H1 (cell line): ENCODE data around the gene DNMT3B. TPM values are rescaled to one million over a fixed set of nuclear protein-coding genes. Genes with fewer than 3 reads are reported as not detected.
A peak's percentile ranks its signal among the peaks of the same experiment; 100 is the strongest.

ENCODE experiments used
- CTCF ChIA-PET: fragments of 300-600 bp; sonication (Branson Sonifier 250); formaldehyde crosslinking; loops from one replicate; lab custom pipeline; 2021; ENCODE audit not compliant: partially characterized antibody; lab: Charles Lee
- POLR2A ChIA-PET: fragments of 300-600 bp; sonication (Branson Sonifier 250); formaldehyde crosslinking; loops from one replicate; lab custom pipeline; 2021; ENCODE audit warnings: inconsistent platforms; ENCODE audit not compliant: partially characterized antibody; lab: Charles Lee
- DNase-seq, 2 experiments: peaks; one replicate each; pipeline versions ENCODE4 v3.0.0 to v3.0.0-alpha.2; 2010 to 2022; ENCODE audit warnings: low spot score in 2 of 2, low read depth in 1 of 2, mixed read lengths in 1 of 2
- FAIRE-seq: peaks from 2 replicates; lab custom pipeline; 2011; peaks lifted over from hg19 to GRCh38; lab: Jason Lieb, UNC
- H2AFZ ChIP-seq: 2 replicates; pipeline ENCODE4 v1.8.1; 2012; ENCODE audit warnings: low read length, inconsistent platforms
- H2AK5ac ChIP-seq: 2 replicates; pipeline ENCODE4 v1.6.1; 2013; ENCODE audit warnings: low read depth, low read length
- H2BK120ac ChIP-seq: replicated peaks from 2 replicates; pipeline ENCODE3; 2013; ENCODE audit warnings: low read depth, low read length, inconsistent platforms
- H2BK12ac ChIP-seq: 2 replicates; pipeline ENCODE4 v1.6.1; 2013; ENCODE audit warnings: low read depth, low read length
- H2BK15ac ChIP-seq: 2 replicates; pipeline ENCODE4 v1.6.1; 2013; ENCODE audit warnings: low read length
- H2BK20ac ChIP-seq: 2 replicates; pipeline ENCODE4 v1.6.1; 2013; ENCODE audit warnings: low read length
- H2BK5ac ChIP-seq: 2 replicates; pipeline ENCODE4 v1.6.1; 2013; ENCODE audit warnings: low read depth, low read length
- H3K14ac ChIP-seq: 2 replicates; pipeline ENCODE4 v1.6.1; 2013; ENCODE audit warnings: inconsistent platforms; ENCODE audit not compliant: insufficient read length
- H3K18ac ChIP-seq: 2 replicates; pipeline ENCODE4 v1.6.1; 2013; ENCODE audit warnings: low read length; ENCODE audit errors: extremely low read depth
- H3K23ac ChIP-seq: 2 replicates; pipeline ENCODE4 v1.6.1; 2013; ENCODE audit warnings: inconsistent platforms; ENCODE audit not compliant: insufficient read length
- H3K23me2 ChIP-seq: 2 replicates; pipeline ENCODE4 v1.6.1; 2013; ENCODE audit warnings: low read depth, low read length
- H3K27ac ChIP-seq: 2 replicates; pipeline ENCODE4 v1.6.1; 2011; ENCODE audit warnings: low read depth, low read length, inconsistent platforms
- H3K27me3 ChIP-seq, 4 experiments: replicated peaks in 1 of 4; 1 replicate in 1 of 4; 2 replicates in 3 of 4; pipeline versions ENCODE4 v1.6.1 to v1.8.1; 2011 to 2013; ENCODE audit warnings: low read length in 3 of 4, mild to moderate bottlenecking in 3 of 4, inconsistent platforms in 2 of 4, mixed read lengths in 2 of 4, moderate library complexity in 1 of 4; ENCODE audit not compliant: control insufficient read depth in 3 of 4, insufficient read depth in 3 of 4; ENCODE audit errors: extremely low read depth in 1 of 4
- H3K36me3 ChIP-seq, 4 experiments: 2 replicates each; pipeline versions ENCODE4 v1.6.1 to v1.8.1; 2011 to 2013; ENCODE audit warnings: mild to moderate bottlenecking in 4 of 4, low read length in 3 of 4, moderate library complexity in 2 of 4, control low read depth in 1 of 4, inconsistent platforms in 1 of 4; ENCODE audit not compliant: insufficient read depth in 4 of 4, control insufficient read depth in 2 of 4
- H3K4ac ChIP-seq: replicated peaks from 2 replicates; pipeline ENCODE3; 2013; ENCODE audit warnings: low read length, low read depth, mixed read lengths, inconsistent platforms; ENCODE audit not compliant: insufficient read length
- H3K4me1 ChIP-seq, 4 experiments: replicated peaks in 1 of 4; 1 replicate in 1 of 4; 2 replicates in 3 of 4; pipeline versions ENCODE4 v1.6.1 to v1.8.1; 2011 to 2013; ENCODE audit warnings: low read length in 3 of 4, inconsistent platforms in 2 of 4, mixed read lengths in 1 of 4; ENCODE audit not compliant: insufficient read depth in 4 of 4, control insufficient read depth in 3 of 4
- H3K4me2 ChIP-seq, 2 experiments: 2 replicates each; pipeline versions ENCODE4 v1.6.1 to v1.8.1; 2011 to 2013; ENCODE audit warnings: low read depth in 2 of 2, low read length in 2 of 2, control low read depth in 1 of 2, inconsistent platforms in 1 of 2, mild to moderate bottlenecking in 1 of 2; ENCODE audit not compliant: insufficient read depth in 1 of 2
- H3K4me3 ChIP-seq, 4 experiments: fragments of 200-600, 300-600 bp in 1 of 4; sonication (generic), shearing (Covaris generic), sonication (Bioruptor Twin) in 1 of 4; 2 replicates each; pipeline versions ENCODE4 v1.5.1 to v1.8.1; 2011 to 2016; ENCODE audit warnings: low read length in 4 of 4, low read depth in 3 of 4, control low read depth in 2 of 4, inconsistent platforms in 2 of 4, mild to moderate bottlenecking in 2 of 4, mixed read lengths in 1 of 4, moderate library complexity in 1 of 4; ENCODE audit not compliant: insufficient read depth in 2 of 4; ENCODE audit errors: extremely low read depth in 1 of 4
- H3K56ac ChIP-seq: replicated peaks from 2 replicates; pipeline ENCODE3; 2013; ENCODE audit warnings: low read depth, mild to moderate bottlenecking, mixed read lengths, low read length, inconsistent platforms; ENCODE audit not compliant: insufficient read length
- H3K79me1 ChIP-seq: 2 replicates; pipeline ENCODE4 v1.6.1; 2013; ENCODE audit warnings: low read depth, low read length, control low read depth
- H3K79me2 ChIP-seq, 2 experiments: 2 replicates each; pipeline versions ENCODE4 v1.6.1 to v1.8.1; 2012 to 2013; ENCODE audit warnings: low read length in 2 of 2, mild to moderate bottlenecking in 2 of 2, inconsistent platforms in 1 of 2; ENCODE audit not compliant: insufficient read depth in 2 of 2, control insufficient read depth in 1 of 2
- H3K9ac ChIP-seq, 4 experiments: replicated peaks in 1 of 4; 1 replicate in 1 of 4; 2 replicates in 3 of 4; pipeline versions ENCODE4 v1.6.1 to v1.8.1; 2011 to 2013; ENCODE audit warnings: low read depth in 3 of 4, low read length in 3 of 4, control low read depth in 2 of 4, mild to moderate bottlenecking in 2 of 4, moderate library complexity in 2 of 4, inconsistent platforms in 1 of 4; ENCODE audit errors: extremely low read depth in 1 of 4
- H3K9me3 ChIP-seq, 2 experiments: 2 replicates each; pipeline versions ENCODE4 v1.6.1 to v1.8.1; 2012 to 2013; ENCODE audit warnings: mild to moderate bottlenecking in 2 of 2, moderate library complexity in 2 of 2, control low read depth in 1 of 2, inconsistent platforms in 1 of 2, low read depth in 1 of 2, low read length in 1 of 2, mixed read lengths in 1 of 2; ENCODE audit not compliant: insufficient read depth in 2 of 2
- H4K20me1 ChIP-seq, 2 experiments: replicated peaks in 1 of 2; 2 replicates each; pipeline versions ENCODE3 to v1.8.1; 2011 to 2013; ENCODE audit warnings: inconsistent platforms in 2 of 2, low read length in 2 of 2, mild to moderate bottlenecking in 1 of 2; ENCODE audit not compliant: insufficient read depth in 2 of 2, control insufficient read depth in 1 of 2
- H4K5ac ChIP-seq: 2 replicates; pipeline ENCODE4 v1.6.1; 2013; ENCODE audit warnings: low read length, low read depth, mixed read lengths, inconsistent platforms; ENCODE audit not compliant: insufficient read length
- H4K8ac ChIP-seq: 2 replicates; pipeline ENCODE4 v1.8.0; 2013; ENCODE audit warnings: mild to moderate bottlenecking, moderate library complexity, low read length, inconsistent platforms; ENCODE audit not compliant: insufficient read depth; ENCODE audit errors: extremely low read depth
- H4K91ac ChIP-seq: replicated peaks from 2 replicates; pipeline ENCODE3; 2013; ENCODE audit warnings: low read length, mixed read lengths, inconsistent platforms; ENCODE audit not compliant: insufficient read length
- CBX5 ChIP-seq: fragments of 300-800, 300-1000 bp; sonication (generic); IDR thresholded peaks from 2 replicates; pipeline ENCODE4 v1.7.1; 2016; ENCODE audit warnings: antibody characterized with exemption, low read length, low read depth
- CTCF ChIP-seq, 3 experiments: IDR thresholded peaks; 1 replicate in 2 of 3; 2 replicates in 1 of 3; pipeline versions ENCODE4 v1.5.1 to v1.6.1; 2011; ENCODE audit warnings: low read length in 3 of 3, mild to moderate bottlenecking in 3 of 3, inconsistent platforms in 2 of 3, low read depth in 1 of 3, moderate library complexity in 1 of 3; ENCODE audit not compliant: insufficient read depth in 1 of 3; ENCODE audit errors: control extremely low read depth in 1 of 3
- POLR2AphosphoS5 ChIP-seq: IDR thresholded peaks from 2 replicates; pipeline ENCODE4 v1.6.1; 2011; ENCODE audit warnings: low read depth, low read length
- SIN3A ChIP-seq, 2 experiments: IDR thresholded peaks in 1 of 2; conservative IDR thresholded peaks in 1 of 2; 2 replicates each; pipeline ENCODE4 v1.6.1; 2011 to 2012; ENCODE audit warnings: low read length in 2 of 2, improper control_type of control experiment in 1 of 2, low read depth in 1 of 2, mild to moderate bottlenecking in 1 of 2
- SP1 ChIP-seq: IDR thresholded peaks from 2 replicates; pipeline ENCODE4 v1.6.1; 2011; ENCODE audit warnings: low read depth, low read length
- WGBS, 2 experiments: shearing (Covaris generic) in 1 of 2; methylation state at CpG; one replicate each; pipeline versions ENCODE4 v1.1.6 to v1.1.7; 2013 to 2015; ENCODE audit warnings: low lambda C conversion rate in 2 of 2, mixed read lengths in 2 of 2, inconsistent platforms in 1 of 2, low coverage in 1 of 2, missing lambda C conversion rate in 1 of 2; ENCODE audit not compliant: insufficient replicate concordance in 2 of 2, insufficient coverage in 1 of 2, insufficient read length in 1 of 2; ENCODE audit errors: extremely low coverage in 1 of 2, missing lambda C conversion rate in 1 of 2; 5-methylcytosine and 5-hydroxymethylcytosine counted together
- polyA plus RNA-seq, 7 experiments: library from polyadenylated mRNA; depleted of rRNA in 3 of 7; stranded (reverse) in 5 of 7; unstranded in 2 of 7; fragments of >200 nt in 5 of 7; fragments of 200-250 nt in 2 of 7; gene quantifications; 1 replicate in 5 of 7; 2 replicates in 1 of 7; 4 replicates in 1 of 7; pipeline versions ENCODE4 v1.2.1 to v1.2.3, GENCODE V29; 2011 to 2013; ENCODE audit warnings: missing spikeins in 2 of 7, mixed read lengths in 2 of 7
- total RNA-seq: library from RNA; stranded (reverse); fragmentation: NEBNext Ultra II Directional; extraction: Animal tissue kit (Norgen Biotek cat#: 25700); gene quantifications from 2 replicates; pipeline ENCODE4 v1.2.1, GENCODE V29; 2021

Gene DNMT3B
- total and polyA plus RNA-seq, 2 of the 8 experiments (the other 6 are each of a cell fraction or from before 2014, with no cell fraction given): 433 to 1,016 TPM

GRCh38 chr20:32779500-32780211 is 17.5 kb downstream of the DNMT3B start:
- 89% methylated on average over 6 of the region's 10 CpGs; no CpG with 5 or more reads in 1 of the 2 experiments for WGBS, 2 experiments
- Histone ChIP-seq H4K91ac (no peak overlapping the region), H3K9me3 (no peaks in the 10 kb centered on the region), H3K23ac (no peak overlapping the region), H2BK120ac (no peak overlapping the region), H3K27ac (peak overlapping the region; percentile 73; the same call in 1 of the 2 replicates), H2BK12ac (no peak overlapping the region; the same call in 1 of the 2 replicates), H3K14ac (no peak overlapping the region), H3K79me1 (peaks cover 11% of the 10 kb centered on the region), H2AK5ac (no peak overlapping the region; the same call in 1 of the 2 replicates), H3K27me3 (no peaks in the 10 kb centered on the region), H2BK15ac (no peak overlapping the region), H3K4me2 (peak overlapping the region; percentile 7 to 9; a peak in 2 of 4 replicates), H2BK5ac (peak overlapping the region; percentile 75; the same call in 1 of the 2 replicates), H3K23me2 (no peaks in the 10 kb centered on the region), H3K18ac (no peak overlapping the region), H3K9ac (no peak overlapping the region; a peak in 1 of 7 replicates), H4K5ac (no peak overlapping the region), H3K4ac (no peak overlapping the region), H2BK20ac (no peak overlapping the region), H4K20me1 (peaks cover 62% of the 10 kb centered on the region in 2 experiments), H4K8ac (no peak overlapping the region), H3K36me3 (peaks cover 41 to 93% (median 50%) of the 10 kb centered on the region in 4 experiments), H2AFZ (no peak overlapping the region), H3K56ac (no peak overlapping the region), H3K4me3 (no peak overlapping the region), H3K79me2 (peaks cover 30 to 95% of the 10 kb centered on the region in 2 experiments), H3K4me1 (peaks cover 22 to 46% (median 30%) of the 10 kb centered on the region in 4 experiments)
- ChIA-PET POLR2A (interaction anchor here (1.3 to 9.3 kb wide), 13 partner anchors 10 to 94 kb away, joined by 3 to 209 read pairs (median 7); partner anchors contain the start of genes COMMD7 and DNMT3B), CTCF (interaction anchor here (0.8 to 9.4 kb wide), 28 partner anchors 11 to 140 kb away, joined by 3 to 221 read pairs (median 6); partner anchors contain the start of genes C20orf203, COMMD7 and EFCAB8)
- FAIRE-seq: no peak
- peak in 1 of 2 experiments; percentile 86 for DNase-seq
- no peak for TF ChIP-seq CBX5
- TF ChIP-seq SP1: peak; percentile 76
- 0 out of 4 replicates have a peak, but pooled peaks of 1 of the 2 experiments have one; percentile 40 for TF ChIP-seq SIN3A (conservative IDR thresholded peaks at IDR 0.05 in 1 of 2, IDR thresholded peaks at IDR 0.05 in 1 of 2; ENCODE audit: low read depth in 1 of 2, low read length in 2 of 2)
- peak in 1 of 3 experiments; percentile 25; a peak in 1 of 4 replicates for TF ChIP-seq CTCF (IDR thresholded peaks at IDR 0.05; ENCODE audit: control extremely low read depth in 1 of 3, insufficient read depth in 1 of 3, low read depth in 1 of 3, low read length in 3 of 3)
- TF ChIP-seq POLR2AphosphoS5: 0 out of 2 replicates have a peak, but pooled peaks have one; percentile 25
